Activated CD8-positive, alpha-beta memory T cell treated with anti-CD3 and anti-CD28 coated beads for 24 hours (primary cell): Measurements from ENCODE around the gene SPATA2L.

Experiments used
- DNase-seq: peaks from one replicate; pipeline ENCODE4 v3.0.0-alpha.2; 2020

The SPATA2L gene

GRCh38 chr16:89653656-89654295 is 47.7 kb downstream of the SPATA2L start:
- no peak for DNase-seq

- DNase-seq: no peak
Measured at GRCh38 chr16:89651584-89651983, 49.9 kb downstream of the SPATA2L start.

- DNase-seq: no peak
Measured at GRCh38 chr16:89646906-89647305, 54.6 kb downstream of the SPATA2L start.
